ENCODE measurements around the gene GATAD2A. TPM values are rescaled to one million over a fixed set of nuclear protein-coding genes. Genes with fewer than 3 reads are reported as not detected.

The GATAD2A gene
- polyA plus RNA-seq, 1 experiment, result 22.0 TPM

DNA sequence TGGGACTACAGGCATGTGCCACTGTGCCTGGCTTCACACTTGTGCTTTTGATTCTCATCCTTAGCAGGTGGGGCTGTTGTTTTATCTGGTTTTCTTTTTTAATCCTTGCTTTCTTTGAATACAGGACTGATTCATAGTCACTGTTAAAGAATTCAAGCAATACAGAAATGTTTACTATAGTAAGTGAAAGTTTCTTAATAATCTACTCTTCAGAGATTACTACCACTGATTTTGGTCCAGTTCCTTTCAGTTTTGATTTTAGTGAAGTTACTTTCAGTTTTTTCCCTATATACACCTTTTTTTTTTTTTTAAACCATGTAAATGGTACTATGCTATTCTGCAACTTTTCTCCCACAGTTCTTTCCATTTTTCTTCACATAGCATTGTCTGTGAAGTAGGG lies 53.6 kb downstream of the GATAD2A start:
- ChIA-PET CTCF (no interaction called here), POLR2A (no interaction called here)
- Histone ChIP-seq H3K9me3 (ENCODE audit: control insufficient read depth, insufficient read depth, low read length) (no peaks in the 10 kb centered on the region; the same call in 1 of the 2 replicates), H3K27ac (ENCODE audit: low read depth, low read length) (peak overlapping the region; percentile 87), H3K27me3 (ENCODE audit: control insufficient read depth, insufficient read depth, low read length) (no peaks in the 10 kb centered on the region), H3K4me3 (ENCODE audit: low read depth, low read length) (peak overlapping the region; percentile 36)
- no peak for DNase-seq (ENCODE audit: low read depth, low spot score)
- TF ChIP-seq, protein P1, sequence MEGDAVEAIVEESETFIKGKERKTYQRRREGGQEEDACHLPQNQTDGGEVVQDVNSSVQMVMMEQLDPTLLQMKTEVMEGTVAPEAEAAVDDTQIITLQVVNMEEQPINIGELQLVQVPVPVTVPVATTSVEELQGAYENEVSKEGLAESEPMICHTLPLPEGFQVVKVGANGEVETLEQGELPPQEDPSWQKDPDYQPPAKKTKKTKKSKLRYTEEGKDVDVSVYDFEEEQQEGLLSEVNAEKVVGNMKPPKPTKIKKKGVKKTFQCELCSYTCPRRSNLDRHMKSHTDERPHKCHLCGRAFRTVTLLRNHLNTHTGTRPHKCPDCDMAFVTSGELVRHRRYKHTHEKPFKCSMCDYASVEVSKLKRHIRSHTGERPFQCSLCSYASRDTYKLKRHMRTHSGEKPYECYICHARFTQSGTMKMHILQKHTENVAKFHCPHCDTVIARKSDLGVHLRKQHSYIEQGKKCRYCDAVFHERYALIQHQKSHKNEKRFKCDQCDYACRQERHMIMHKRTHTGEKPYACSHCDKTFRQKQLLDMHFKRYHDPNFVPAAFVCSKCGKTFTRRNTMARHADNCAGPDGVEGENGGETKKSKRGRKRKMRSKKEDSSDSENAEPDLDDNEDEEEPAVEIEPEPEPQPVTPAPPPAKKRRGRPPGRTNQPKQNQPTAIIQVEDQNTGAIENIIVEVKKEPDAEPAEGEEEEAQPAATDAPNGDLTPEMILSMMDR (IDR thresholded peaks at IDR 0.05; ENCODE audit: low read depth, low read length), result no peak

GRCh38 chr19:19459707-19460251 lies 54.3 kb downstream of the GATAD2A start:
- ChIA-PET POLR2A (interaction anchor here (0.7 kb wide), 1 partner anchor 55 kb away, joined by 3 read pairs; the partner anchor contains the start of gene GATAD2A), CTCF (interaction anchor here (0.5 to 0.8 kb wide), 2 partner anchors 54 to 102 kb away, joined by 3 read pairs; partner anchors contain the start of gene GATAD2A)
- H3K27ac ChIP-seq (ENCODE audit: low read depth, low read length), result peak overlapping the region; percentile 85
- DNase-seq (ENCODE audit: low read depth, low spot score), result no peak
- no peaks in the 10 kb centered on the region; the same call in 1 of the 2 replicates for H3K9me3 ChIP-seq (ENCODE audit: control insufficient read depth, insufficient read depth, low read length)
- peak overlapping the region; percentile 10; the same call in 1 of the 2 replicates for H3K4me3 ChIP-seq (ENCODE audit: low read depth, low read length)
- no peaks in the 10 kb centered on the region for H3K27me3 ChIP-seq (ENCODE audit: control insufficient read depth, insufficient read depth, low read length)
- TF ChIP-seq, protein P1 (IDR thresholded peaks at IDR 0.05; ENCODE audit: low read depth, low read length), result no peak

- peak overlapping the region; percentile 85 for H3K27ac ChIP-seq (ENCODE audit: low read depth, low read length)
- CTCF ChIA-PET, result interaction anchor here (0.5 to 0.8 kb wide), 2 partner anchors 55 to 103 kb away, joined by 3 read pairs; partner anchors contain the start of gene GATAD2A
- DNase-seq (ENCODE audit: low read depth, low spot score), result no peak
- H3K9me3 ChIP-seq (ENCODE audit: control insufficient read depth, insufficient read depth, low read length), result peaks cover under 1% of the 10 kb centered on the region; the same call in 1 of the 2 replicates
- POLR2A ChIA-PET, result interaction anchor here (0.7 kb wide), 1 partner anchor 55 kb away, joined by 3 read pairs; the partner anchor contains the start of gene GATAD2A
- no peaks in the 10 kb centered on the region for H3K27me3 ChIP-seq (ENCODE audit: control insufficient read depth, insufficient read depth, low read length)
- no peak overlapping the region for H3K4me3 ChIP-seq (ENCODE audit: low read depth, low read length)
- TF ChIP-seq, protein P1 (IDR thresholded peaks at IDR 0.05; ENCODE audit: low read depth, low read length), result no peak
These were observed 54.8 kb downstream of the GATAD2A start for GRCh38 chr19:19460258-19460731.

GRCh38 chr19:19460761-19461265 lies 55.3 kb downstream of the GATAD2A start:
- Histone ChIP-seq H3K27me3 (ENCODE audit: control insufficient read depth, insufficient read depth, low read length) (no peaks in the 10 kb centered on the region), H3K4me3 (ENCODE audit: low read depth, low read length) (no peak overlapping the region), H3K27ac (ENCODE audit: low read depth, low read length) (peak overlapping the region; percentile 85), H3K9me3 (ENCODE audit: control insufficient read depth, insufficient read depth, low read length) (peaks cover 6% of the 10 kb centered on the region; the same call in 1 of the 2 replicates)
- ChIA-PET CTCF (no interaction called here), POLR2A (no interaction called here)
- TF ChIP-seq, protein P1 (IDR thresholded peaks at IDR 0.05; ENCODE audit: low read depth, low read length), result no peak
- DNase-seq (ENCODE audit: low read depth, low spot score), result no peak

DNA sequence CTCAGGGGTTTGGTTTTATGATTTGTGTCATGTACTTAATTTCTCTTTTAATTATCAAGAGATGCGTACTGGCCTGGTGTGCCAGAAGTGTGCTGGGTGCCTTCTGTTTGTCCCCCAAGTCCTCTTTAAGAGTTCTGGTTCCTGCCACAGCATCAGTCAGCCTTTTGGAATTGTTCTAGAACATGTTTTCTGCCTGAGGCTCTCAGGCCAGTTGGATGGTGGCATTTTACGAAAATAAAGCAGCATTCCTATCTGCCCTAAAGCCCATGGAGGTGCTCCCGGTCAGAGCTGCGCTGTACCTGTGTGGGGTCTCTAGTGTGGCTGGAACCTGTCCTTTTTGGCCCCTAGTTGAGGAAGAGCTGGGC lies 55.8 kb downstream of the GATAD2A start:
- ChIA-PET POLR2A (no interaction called here), CTCF (no interaction called here)
- peaks cover 10% of the 10 kb centered on the region for H3K9me3 ChIP-seq (ENCODE audit: control insufficient read depth, insufficient read depth, low read length)
- H3K27me3 ChIP-seq (ENCODE audit: control insufficient read depth, insufficient read depth, low read length), result no peaks in the 10 kb centered on the region
- TF ChIP-seq, protein P1 (IDR thresholded peaks at IDR 0.05; ENCODE audit: low read depth, low read length), result no peak
- peak overlapping the region; percentile 39 for H3K27ac ChIP-seq (ENCODE audit: low read depth, low read length)
- DNase-seq (ENCODE audit: low read depth, low spot score), result no peak
- H3K4me3 ChIP-seq (ENCODE audit: low read depth, low read length), result no peak overlapping the region

All from AG04450 (cell line).